PFSK-1 (cell line): ENCODE data around the gene TRAF3IP3.

Experiments
- POLR2AphosphoS5 ChIP-seq: IDR thresholded peaks from 2 replicates; pipeline ENCODE4 v1.6.1; 2012; ENCODE audit warnings: low read depth, mild to moderate bottlenecking, control low read depth, low read length, moderate library complexity
- TAF1 ChIP-seq: IDR thresholded peaks from 2 replicates; pipeline ENCODE4 v1.6.1; 2012; ENCODE audit warnings: low read length, control low read depth, borderline replicate concordance; ENCODE audit not compliant: insufficient read depth

DNA sequence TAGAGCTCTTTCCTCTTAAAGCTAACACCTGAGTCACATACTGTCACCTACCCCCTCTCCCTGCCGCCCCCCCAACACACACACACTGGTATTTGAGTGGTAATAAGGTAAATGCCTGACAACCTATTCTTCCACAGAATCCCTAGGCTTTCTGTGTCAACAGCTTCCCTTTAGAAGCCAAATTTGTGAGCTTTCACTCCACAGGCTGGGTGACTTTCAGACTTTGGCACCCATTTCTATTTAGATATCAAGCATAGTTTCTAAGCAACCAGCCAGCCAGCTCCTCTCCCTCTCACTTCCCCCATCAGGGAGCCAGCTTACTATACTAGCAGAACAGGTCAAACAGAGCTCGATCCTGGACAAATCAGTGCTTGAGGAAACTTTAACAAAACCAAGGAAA lies 31.7 kb downstream of the TRAF3IP3 start:
- TF ChIP-seq POLR2AphosphoS5 (no peak), TAF1 (no peak)
